Activated T-cell treated with anti-CD3 and anti-CD28 coated beads for 48 hours (primary cell): ENCODE measurements around the gene SLX9.
"Not testable (repeated sequence)": the region's sequence is repeated elsewhere in the genome, so short reads cannot be mapped to it uniquely, and the experiment has no call there.

Source experiments
- DNase-seq: peaks from one replicate; pipeline ENCODE4 v3.0.0-alpha.2; 2020; ENCODE audit warnings: low read depth

Gene SLX9

GRCh38 chr21:44902268-44903049 lies 37.4 kb upstream of the SLX9 start:
- no peak for DNase-seq

GRCh38 chr21:44903050-44903685 lies 36.7 kb upstream of the SLX9 start:
- no peak for DNase-seq

DNA sequence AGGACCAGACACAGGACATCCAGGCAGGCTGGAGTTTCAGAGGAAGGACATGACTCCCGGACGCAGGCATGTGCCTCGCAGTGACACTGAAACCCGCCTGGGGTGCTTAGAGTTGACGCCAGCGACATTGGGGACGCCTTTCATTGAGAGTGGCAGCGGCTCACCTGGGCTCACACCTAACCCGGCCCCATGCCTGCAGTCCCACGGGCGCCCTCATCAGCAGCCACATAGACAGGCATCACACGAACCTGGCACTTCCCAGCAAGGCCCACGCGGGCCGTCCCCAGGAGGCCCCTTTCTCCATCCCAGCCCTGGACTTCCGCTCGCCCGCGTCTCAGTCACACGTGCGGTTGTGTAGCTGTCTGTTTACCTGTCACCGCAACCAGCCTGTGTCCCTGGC lies 36.1 kb upstream of the SLX9 start:
- DNase-seq: no peak

DNA sequence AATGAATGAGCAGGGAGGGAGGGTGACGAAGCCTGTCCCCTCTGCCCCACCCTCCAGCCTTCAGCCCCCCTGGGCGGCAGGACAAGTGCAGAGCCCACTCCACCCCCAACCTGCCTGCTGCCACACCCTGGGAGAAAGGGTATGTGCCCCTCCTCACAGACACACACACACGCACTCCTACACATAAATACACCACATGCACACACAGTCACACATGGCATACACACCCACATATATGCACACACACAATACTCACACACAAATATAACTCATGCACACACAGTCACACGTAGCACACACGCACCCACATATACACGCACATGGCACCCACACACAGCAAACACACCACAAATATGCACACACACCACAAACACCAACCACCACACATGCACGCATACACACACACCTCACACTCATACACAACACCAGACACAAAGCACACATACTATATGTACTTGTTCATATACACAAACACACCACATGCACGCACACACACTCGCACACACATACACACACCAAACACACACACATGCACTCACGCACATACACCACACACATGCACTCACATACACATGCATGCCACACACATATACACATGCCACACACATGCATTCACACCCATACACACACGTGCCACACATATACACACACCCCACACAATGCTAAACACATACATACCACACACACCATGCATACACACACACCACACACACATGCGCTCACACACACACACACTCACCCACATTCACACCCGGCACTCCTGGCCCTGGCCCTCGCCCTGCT lies 35.5 kb upstream of the SLX9 start:
- DNase-seq: no peak

GRCh38 chr21:44905016-44905727 lies 34.7 kb upstream of the SLX9 start:
- DNase-seq: no peak

DNA sequence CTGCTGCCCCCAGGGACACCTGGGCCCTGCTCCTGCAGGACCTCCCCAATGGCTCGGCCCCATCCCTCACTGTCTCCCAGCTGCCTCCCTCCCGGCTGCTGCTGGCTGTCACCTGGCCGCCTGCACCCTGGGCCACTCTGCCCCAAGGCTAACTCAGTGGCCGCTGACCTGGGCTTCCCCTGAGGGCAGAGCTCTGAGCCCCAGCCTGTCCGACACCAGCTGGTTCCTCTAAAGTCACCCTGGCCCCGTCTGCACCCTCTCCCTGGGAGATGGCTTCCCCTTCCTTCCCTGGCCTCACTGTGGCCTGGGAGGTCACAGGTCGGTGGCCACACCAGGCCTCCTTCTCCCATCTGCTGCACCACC lies 34.1 kb upstream of the SLX9 start:
- DNase-seq: no peak

GRCh38 chr21:44907225-44907965 lies 32.4 kb upstream of the SLX9 start:
- no peak for DNase-seq

DNA sequence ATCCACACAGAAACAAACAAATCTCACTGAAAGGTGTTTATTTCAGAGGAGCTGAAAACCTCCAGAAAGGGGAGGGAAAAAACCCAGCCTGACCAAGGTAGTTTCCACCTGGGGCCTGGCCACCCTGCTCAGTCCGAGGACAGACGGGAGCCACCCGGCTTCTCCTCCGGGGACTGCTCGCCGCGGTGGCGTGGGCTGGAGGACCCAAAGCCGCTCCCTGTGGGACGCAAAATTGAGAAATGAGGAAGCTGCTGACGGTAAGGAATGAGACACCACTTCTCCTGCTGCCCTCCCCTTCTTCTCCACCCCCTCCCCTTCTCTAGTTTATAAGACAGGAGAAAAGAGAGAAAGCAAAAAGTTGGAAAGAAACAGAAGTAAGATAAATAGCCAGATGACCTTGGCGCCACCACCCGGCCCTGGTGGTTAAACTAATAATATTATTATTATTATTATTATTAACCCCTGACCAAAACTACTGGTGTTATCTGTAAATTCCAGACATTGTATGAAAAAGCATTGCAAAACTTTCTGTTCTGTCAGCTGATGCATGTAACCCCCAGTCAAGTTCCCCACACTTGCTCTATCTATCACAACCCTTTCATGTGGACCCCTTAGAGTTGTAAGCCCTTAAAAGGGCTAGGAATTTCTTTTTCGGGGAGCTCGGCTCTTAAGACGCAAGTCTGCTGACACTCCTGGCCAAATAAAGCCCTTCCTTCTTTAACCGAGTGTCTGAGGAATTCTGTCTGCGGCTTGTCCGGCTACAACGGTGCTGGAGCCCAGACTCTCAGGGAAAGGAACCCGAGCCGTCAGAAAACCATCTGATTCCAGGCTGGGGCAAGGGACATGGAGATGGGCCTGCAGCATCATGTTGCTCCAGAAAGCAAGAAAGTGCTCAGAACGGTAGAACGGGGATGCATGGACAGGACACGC lies 31.6 kb upstream of the SLX9 start:
- DNase-seq: no peak

GRCh38 chr21:44908908-44909307 lies 30.9 kb upstream of the SLX9 start:
- no peak for DNase-seq

GRCh38 chr21:44909719-44910118 lies 30.1 kb upstream of the SLX9 start:
- DNase-seq: no peak

GRCh38 chr21:44910229-44911067 lies 29.4 kb upstream of the SLX9 start:
- no peak for DNase-seq

DNA sequence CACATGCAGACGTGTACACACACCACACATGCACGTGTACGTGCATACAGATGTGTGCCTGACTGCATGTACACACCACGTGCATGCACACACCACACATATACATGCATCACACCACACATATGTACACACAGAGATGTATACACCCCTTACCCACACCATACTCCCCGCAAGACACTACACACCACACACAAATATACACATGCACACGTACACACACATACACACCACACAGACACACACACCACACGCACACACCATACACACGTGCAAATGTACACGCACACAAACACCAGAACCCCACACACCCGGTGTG lies 28.8 kb upstream of the SLX9 start:
- DNase-seq: no peak

DNA sequence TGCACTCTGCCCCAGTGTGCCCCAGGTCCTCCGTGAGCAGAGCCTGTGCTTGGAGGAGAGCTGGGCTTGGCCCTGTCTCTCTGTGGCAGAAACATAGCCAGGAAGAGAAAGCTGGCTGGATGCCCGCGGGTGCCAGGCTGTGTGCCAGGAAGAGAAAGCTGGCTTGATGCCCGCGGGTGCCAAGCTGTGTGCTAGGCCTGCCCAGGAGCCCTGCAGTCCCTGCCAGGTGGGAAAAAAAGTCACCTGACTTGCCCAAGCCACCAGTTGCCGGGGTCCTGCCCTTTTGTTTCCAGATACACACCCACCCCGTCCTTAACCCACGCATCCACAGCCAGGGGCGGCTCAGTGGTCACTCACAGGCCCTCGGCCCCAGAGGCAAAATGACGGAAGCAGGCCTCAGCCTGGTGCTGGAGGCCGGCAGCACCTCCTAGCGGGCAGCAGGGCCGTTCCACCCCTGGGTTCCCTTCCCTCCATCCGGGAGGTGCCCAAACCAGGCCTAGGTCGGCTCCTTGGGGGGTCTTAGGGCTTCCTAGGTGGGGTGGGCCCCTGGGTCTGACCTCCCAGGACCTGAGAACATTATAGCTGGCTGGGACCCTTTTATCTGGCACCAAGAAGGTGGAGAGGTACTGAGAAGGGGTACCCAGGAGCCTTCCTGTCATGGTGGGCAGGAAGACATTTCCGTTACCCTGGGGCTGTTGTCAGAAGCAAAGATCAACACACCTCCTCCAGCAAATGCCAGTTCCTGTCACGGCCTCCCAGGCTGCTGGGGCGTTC lies 28.3 kb upstream of the SLX9 start:
- DNase-seq: peak; percentile 58

DNA sequence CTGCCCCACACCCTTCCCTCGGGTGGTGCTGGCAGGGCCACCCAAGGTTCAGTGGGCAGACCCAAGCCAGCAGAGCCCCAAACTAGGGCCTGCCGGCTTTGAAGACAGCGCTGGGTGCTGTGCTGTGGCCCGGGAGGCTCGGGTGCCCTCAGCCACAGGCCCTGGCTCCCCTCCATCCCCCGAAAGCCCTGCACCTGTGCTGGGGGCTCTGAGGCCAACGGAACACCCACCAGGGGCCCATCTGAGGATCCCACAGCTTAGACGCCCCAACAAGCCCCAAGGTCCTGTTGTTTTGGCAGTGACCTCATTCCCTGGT lies 27.7 kb upstream of the SLX9 start:
- no peak for DNase-seq

DNA sequence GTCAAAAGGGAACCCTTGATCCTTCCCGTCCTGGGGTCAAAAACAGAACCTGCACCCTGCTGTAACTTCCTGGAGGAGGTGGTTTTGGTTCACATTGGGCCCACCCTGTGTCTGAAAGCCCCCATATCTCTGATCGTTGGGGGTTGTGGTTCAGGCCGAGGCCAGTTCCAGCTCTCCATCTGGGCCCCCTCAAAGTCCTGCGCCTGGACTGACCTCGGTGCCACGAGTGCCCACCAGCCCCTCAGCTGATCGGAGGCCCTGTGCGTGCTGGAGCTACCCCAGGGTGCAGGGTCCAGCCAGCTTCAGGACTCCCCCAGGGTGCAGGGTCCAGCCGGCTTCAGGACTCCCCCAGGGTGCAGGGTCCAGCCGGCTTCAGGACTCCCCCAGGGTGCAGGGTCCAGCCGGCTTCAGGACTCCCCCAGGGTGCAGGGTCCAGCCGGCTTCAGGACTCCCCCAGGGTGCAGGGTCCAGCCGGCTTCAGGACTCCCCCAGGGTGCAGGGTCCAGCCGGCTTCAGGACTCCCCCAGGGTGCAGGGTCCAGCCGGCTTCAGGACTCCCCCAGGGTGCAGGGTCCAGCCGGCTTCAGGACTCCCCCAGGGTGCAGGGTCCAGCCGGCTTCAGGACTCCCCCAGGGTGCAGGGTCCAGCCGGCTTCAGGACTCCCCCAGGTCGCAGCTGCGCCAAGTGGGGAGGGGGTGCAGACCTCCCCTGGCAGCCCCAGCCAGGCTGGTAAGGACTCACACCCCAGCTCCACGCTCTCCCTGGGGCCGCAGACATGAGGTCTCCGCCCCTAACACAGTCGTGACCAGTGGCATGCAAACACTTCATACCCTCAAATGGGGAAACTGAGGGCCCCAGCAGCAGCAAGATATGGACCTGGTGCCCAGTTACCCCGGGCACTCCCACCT lies 27.1 kb upstream of the SLX9 start:
- not testable (repeated sequence) for DNase-seq

GRCh38 chr21:44913425-44914175 lies 26.2 kb upstream of the SLX9 start:
- DNase-seq: no peak

DNA sequence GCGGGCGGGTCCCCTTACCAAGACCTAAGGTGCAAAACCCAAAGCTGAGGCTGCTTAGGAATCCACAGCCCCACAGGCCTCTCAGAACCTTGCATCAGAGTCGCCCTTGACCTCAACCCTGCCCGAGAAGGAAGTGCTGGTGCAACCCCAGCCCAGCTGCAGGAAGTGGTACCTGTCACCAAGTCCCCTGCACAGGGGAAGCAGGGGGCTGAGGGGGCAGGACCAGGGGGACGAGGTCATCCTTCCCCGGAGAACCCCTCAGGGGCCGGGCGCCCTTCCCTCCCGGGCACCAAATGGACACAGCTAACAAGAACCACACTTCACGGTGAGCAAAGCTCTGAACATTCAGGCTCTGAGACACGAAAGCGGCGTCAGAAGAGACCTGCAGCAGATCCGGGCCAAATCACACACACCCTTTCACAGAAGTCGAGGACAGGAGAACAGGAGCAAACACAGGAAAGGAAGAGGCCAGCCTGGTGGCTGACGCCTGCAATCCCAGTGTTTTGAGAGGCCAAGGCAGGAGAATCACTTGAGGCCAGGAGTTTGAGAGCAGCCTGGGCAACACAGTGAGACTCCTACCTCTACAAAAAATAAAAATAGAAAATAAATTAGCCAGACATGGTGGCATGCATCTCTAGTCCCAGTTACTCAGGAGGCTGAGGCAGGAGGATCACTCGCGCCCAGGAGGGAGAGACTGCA lies 25.5 kb upstream of the SLX9 start:
- peak; percentile 58 for DNase-seq
